NCI-H146 treated with DMSO at 0.1 percent for 48 hours (cell line): ENCODE results near the gene RAPGEF2.
"Not testable (repeated sequence)": the region's sequence is repeated elsewhere in the genome, so short reads cannot be mapped to it uniquely, and the experiment has no call there.

Source experiments
- DNase-seq: peaks from one replicate; lab custom pipeline; 2025; ENCODE audit not compliant: unreplicated experiment; lab: John Stamatoyannopoulos, UW

RAPGEF2 gene

GRCh38 chr4:159353422-159354116, 250.7 kb downstream of the RAPGEF2 start:
- DNase-seq = no peak

GRCh38 chr4:159355466-159355865, 252.6 kb downstream of the RAPGEF2 start:
- DNase-seq = no peak

GRCh38 chr4:159357350-159357749, 254.5 kb downstream of the RAPGEF2 start:
- no peak for DNase-seq

- no peak for DNase-seq
Measured at GRCh38 chr4:159358226-159358625, 255.3 kb downstream of the RAPGEF2 start.

- DNase-seq = no peak
Measured at GRCh38 chr4:159360549-159360948, 257.7 kb downstream of the RAPGEF2 start.

GRCh38 chr4:159363361-159363760, 260.5 kb downstream of the RAPGEF2 start:
- no peak for DNase-seq

GRCh38 chr4:159366966-159367780, 264.3 kb downstream of the RAPGEF2 start:
- no peak for DNase-seq

- DNase-seq = no peak
Measured at GRCh38 chr4:159367781-159368080, 264.9 kb downstream of the RAPGEF2 start.

GRCh38 chr4:159368320-159368719, 265.4 kb downstream of the RAPGEF2 start:
- DNase-seq = no peak

GRCh38 chr4:159369256-159369655, 266.4 kb downstream of the RAPGEF2 start:
- DNase-seq = no peak

GRCh38 chr4:159370286-159370685, 267.4 kb downstream of the RAPGEF2 start:
- DNase-seq = no peak

GRCh38 chr4:159374749-159375530, 272.1 kb downstream of the RAPGEF2 start:
- no peak for DNase-seq

GRCh38 chr4:159376289-159376688, 273.4 kb downstream of the RAPGEF2 start:
- no peak for DNase-seq

- no peak for DNase-seq
Measured at GRCh38 chr4:159378056-159378616, 275.3 kb downstream of the RAPGEF2 start.

- DNase-seq = not testable (repeated sequence)
Measured at GRCh38 chr4:159379064-159379463, 276.2 kb downstream of the RAPGEF2 start.

- no peak for DNase-seq
Measured at GRCh38 chr4:159379836-159380235, 277.0 kb downstream of the RAPGEF2 start.

- DNase-seq = no peak
Measured at GRCh38 chr4:159382856-159383561, 280.1 kb downstream of the RAPGEF2 start.

GRCh38 chr4:159383562-159383931, 280.7 kb downstream of the RAPGEF2 start:
- no peak for DNase-seq

GRCh38 chr4:159384017-159384416, 281.1 kb downstream of the RAPGEF2 start:
- DNase-seq = no peak

GRCh38 chr4:159384632-159385031, 281.8 kb downstream of the RAPGEF2 start:
- no peak for DNase-seq

- DNase-seq = no peak
Measured at GRCh38 chr4:159386620-159387019, 283.7 kb downstream of the RAPGEF2 start.
